Activated naive CD4-positive, alpha-beta T cell treated with anti-CD3 and anti-CD28 coated beads, Interleukin-2, amount 50 U/mL, for 24 hours (primary cell): Measurements from ENCODE around the gene RBSN.
"Not testable (repeated sequence)": the region's sequence is repeated elsewhere in the genome, so short reads cannot be mapped to it uniquely, and the experiment has no call there.

Experiments used
- H3K27ac Mint-ChIP-seq: one replicate; pipeline ENCODE4 v1.8.0; 2021; ENCODE audit warnings: mild to moderate bottlenecking, mixed read lengths
- H3K27me3 Mint-ChIP-seq: one replicate; pipeline ENCODE4 v1.8.0; 2021; ENCODE audit warnings: mixed read lengths
- H3K36me3 Mint-ChIP-seq: one replicate; pipeline ENCODE4 v1.8.0; 2021; ENCODE audit warnings: mixed read lengths
- H3K4me1 Mint-ChIP-seq: one replicate; pipeline ENCODE4 v1.8.0; 2021; ENCODE audit warnings: mixed read lengths
- H3K4me3 Mint-ChIP-seq: one replicate; pipeline ENCODE4 v1.8.0; 2021; ENCODE audit warnings: mild to moderate bottlenecking, mixed read lengths
- H3K9me3 Mint-ChIP-seq: one replicate; pipeline ENCODE4 v1.8.0; 2021; ENCODE audit warnings: mixed read lengths

Gene RBSN

GRCh38 chr3:15098503-15099363 is at the start of gene RBSN:
Gene RBSN (minus strand): TSS chr3:15099148. CDS start chr3:15096120, 3,028 bp downstream.
- H3K27me3 Mint-ChIP-seq: no peaks in the 10 kb centered on the region
- H3K4me1 Mint-ChIP-seq: peaks cover 19% of the 10 kb centered on the region
- H3K27ac Mint-ChIP-seq: peak within 1 kb of the TSS; percentile 97
- no peaks in the 10 kb centered on the region for H3K9me3 Mint-ChIP-seq
- peaks cover 2% of the 10 kb centered on the region for H3K36me3 Mint-ChIP-seq
- H3K4me3 Mint-ChIP-seq: peak within 1 kb of the TSS; percentile 97

DNA sequence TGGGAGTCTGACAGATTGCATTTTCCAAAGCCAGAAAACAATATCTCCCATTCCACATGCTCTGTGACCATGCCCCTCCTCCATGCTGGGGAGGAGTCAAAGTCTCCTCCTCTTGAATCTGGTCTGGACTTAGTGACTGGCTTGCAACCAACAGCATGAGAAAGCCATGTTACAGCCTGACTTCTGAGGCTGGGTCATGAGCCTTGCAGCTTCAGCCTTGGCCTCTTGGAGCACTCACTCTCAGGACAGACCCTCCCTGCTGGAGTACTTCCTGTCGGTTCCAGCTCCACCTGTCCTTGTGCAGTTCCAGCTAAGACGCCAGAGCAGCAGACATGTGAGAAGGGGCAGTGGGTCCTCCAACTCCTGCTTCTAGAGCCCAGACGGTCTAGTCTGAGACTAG is 49.7 kb upstream of the RBSN start:
- H3K9me3 Mint-ChIP-seq: no peaks in the 10 kb centered on the region
- H3K36me3 Mint-ChIP-seq: no peaks in the 10 kb centered on the region
- peaks cover 15% of the 10 kb centered on the region for H3K27me3 Mint-ChIP-seq
- H3K4me3 Mint-ChIP-seq: no peak overlapping the region
- H3K4me1 Mint-ChIP-seq: no peaks in the 10 kb centered on the region
- H3K27ac Mint-ChIP-seq: no peak overlapping the region

DNA sequence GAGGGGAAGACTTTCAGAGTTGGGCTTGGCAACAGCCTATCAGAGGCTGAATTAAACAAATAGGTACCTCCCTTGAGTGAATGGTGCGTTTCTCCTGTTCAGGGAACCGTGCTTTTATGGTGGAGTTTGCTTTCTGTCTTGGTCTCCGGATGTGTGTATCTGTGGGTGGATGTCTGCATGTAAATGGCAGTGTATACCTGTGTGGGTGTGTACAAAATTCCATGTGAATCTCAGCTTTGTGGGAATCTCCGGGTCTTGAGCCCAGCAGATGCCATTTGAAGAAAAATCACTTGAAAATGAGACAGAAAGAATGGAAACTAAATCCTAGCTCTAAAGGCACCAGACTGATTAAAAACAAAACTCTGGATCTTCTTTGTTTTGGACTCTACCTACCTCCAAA is 37.9 kb upstream of the RBSN start:
- H3K4me3 Mint-ChIP-seq, H3K9me3 Mint-ChIP-seq, H3K27ac Mint-ChIP-seq, H3K27me3 Mint-ChIP-seq, H3K4me1 Mint-ChIP-seq, H3K36me3 Mint-ChIP-seq: not testable (repeated sequence)

DNA sequence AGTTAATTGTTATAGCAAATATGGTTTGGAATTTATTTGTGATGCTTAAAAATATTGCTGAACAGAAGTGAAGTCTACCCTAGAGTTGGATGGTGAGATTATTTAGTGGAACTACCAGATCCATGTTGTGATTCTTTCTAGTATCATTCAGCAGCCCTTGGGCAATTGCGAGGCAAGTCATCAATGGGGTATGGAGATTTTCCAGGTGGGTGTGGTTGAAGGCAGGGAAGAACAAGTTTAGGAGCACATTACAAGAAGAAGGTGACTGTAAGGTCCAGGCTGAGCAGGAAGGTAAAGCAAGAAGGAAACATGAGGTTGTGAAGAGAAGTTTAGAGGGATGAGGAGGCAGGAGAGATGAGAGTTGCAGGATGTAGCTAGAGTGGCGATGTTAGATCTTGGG is 36.0 kb upstream of the RBSN start:
- H3K4me1 Mint-ChIP-seq, H3K9me3 Mint-ChIP-seq, H3K27me3 Mint-ChIP-seq, H3K27ac Mint-ChIP-seq, H3K4me3 Mint-ChIP-seq, H3K36me3 Mint-ChIP-seq: not testable (repeated sequence)

GRCh38 chr3:15128403-15128802 is 29.5 kb upstream of the RBSN start:
- H3K36me3 Mint-ChIP-seq: not testable (repeated sequence)

DNA sequence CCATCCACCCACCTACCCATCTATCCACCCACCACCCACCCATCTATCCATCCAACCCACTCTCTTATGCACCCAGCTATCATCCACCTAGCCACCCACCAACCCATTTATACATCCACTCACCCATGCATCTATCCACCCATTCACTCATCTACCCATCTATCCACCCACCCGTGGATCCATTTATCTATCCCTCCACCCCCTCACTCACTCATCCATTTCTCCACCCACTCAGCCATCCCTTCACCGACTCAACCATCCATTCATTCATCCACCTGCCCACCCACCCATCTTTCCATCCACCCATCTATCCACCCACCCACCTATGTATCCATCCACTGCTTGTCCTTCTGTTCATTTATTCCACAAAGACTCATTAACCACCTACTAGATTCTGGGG is 28.0 kb upstream of the RBSN start:
- not testable (repeated sequence) for H3K9me3 Mint-ChIP-seq, H3K27me3 Mint-ChIP-seq, H3K27ac Mint-ChIP-seq, H3K4me3 Mint-ChIP-seq, H3K4me1 Mint-ChIP-seq, H3K36me3 Mint-ChIP-seq

More at GRCh38 chr3:15128403-15128802, 29.5 kb upstream of the RBSN start:
- not testable (repeated sequence) for H3K27ac Mint-ChIP-seq, H3K4me1 Mint-ChIP-seq, H3K9me3 Mint-ChIP-seq, H3K4me3 Mint-ChIP-seq, H3K27me3 Mint-ChIP-seq

DNA sequence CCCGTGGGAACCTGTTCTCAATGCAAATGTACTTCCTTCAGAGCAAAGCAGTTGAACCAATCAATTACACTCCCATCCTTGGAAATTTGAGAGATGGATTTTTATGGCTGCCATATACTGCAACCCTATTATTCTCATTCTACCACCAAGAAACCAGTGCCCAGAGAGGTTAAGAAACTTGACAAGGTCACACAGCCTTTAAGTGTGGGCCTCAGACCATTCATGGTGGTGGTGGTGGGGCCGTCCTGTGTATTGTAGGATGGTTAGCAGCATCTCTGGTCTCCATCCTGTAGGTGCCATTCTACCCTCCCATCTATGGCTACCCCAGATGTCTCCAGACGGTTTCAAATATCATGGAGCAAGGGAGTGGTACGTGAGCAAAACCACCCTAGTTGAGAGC is 23.4 kb upstream of the RBSN start:
- no peaks in the 10 kb centered on the region for H3K9me3 Mint-ChIP-seq
- H3K36me3 Mint-ChIP-seq: no peaks in the 10 kb centered on the region
- no peak overlapping the region for H3K4me3 Mint-ChIP-seq
- no peaks in the 10 kb centered on the region for H3K4me1 Mint-ChIP-seq
- no peak overlapping the region for H3K27ac Mint-ChIP-seq
- peaks cover 2% of the 10 kb centered on the region for H3K27me3 Mint-ChIP-seq

- no peaks in the 10 kb centered on the region for H3K36me3 Mint-ChIP-seq
- no peaks in the 10 kb centered on the region for H3K9me3 Mint-ChIP-seq
- H3K27me3 Mint-ChIP-seq: peaks cover 2% of the 10 kb centered on the region
- no peak overlapping the region for H3K4me3 Mint-ChIP-seq
- H3K27ac Mint-ChIP-seq: no peak overlapping the region
- H3K4me1 Mint-ChIP-seq: no peaks in the 10 kb centered on the region
These were observed 23.0 kb upstream of the RBSN start for GRCh38 chr3:15121936-15122335.

- no peaks in the 10 kb centered on the region for H3K4me1 Mint-ChIP-seq
- H3K36me3 Mint-ChIP-seq: no peaks in the 10 kb centered on the region
- H3K9me3 Mint-ChIP-seq: no peaks in the 10 kb centered on the region
- H3K4me3 Mint-ChIP-seq: no peak overlapping the region
- peaks cover 2% of the 10 kb centered on the region for H3K27me3 Mint-ChIP-seq
- H3K27ac Mint-ChIP-seq: no peak overlapping the region
These were observed 22.0 kb upstream of the RBSN start for GRCh38 chr3:15120986-15121385.

DNA sequence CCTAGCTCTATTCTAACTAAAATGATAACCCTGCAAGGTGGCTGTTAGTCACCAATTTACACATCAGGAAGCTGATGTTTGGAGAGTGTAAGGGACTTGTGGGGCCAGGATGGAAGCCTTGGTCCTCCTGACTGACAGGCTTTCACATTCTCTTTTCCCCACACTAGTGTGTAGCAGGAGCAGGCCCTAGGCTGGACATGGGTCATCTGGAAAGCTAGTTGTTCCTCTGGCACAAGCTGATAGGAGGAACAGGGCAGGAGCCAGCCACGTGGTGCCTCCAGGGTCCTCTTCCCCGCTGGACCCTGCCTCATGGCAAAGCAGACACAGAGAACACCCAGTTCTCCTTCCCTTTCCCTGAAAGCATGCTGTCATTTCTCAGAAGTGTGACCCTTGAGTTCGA is 18.1 kb upstream of the RBSN start:
- no peak overlapping the region for H3K4me3 Mint-ChIP-seq
- H3K4me1 Mint-ChIP-seq: no peaks in the 10 kb centered on the region
- no peaks in the 10 kb centered on the region for H3K9me3 Mint-ChIP-seq

DNA sequence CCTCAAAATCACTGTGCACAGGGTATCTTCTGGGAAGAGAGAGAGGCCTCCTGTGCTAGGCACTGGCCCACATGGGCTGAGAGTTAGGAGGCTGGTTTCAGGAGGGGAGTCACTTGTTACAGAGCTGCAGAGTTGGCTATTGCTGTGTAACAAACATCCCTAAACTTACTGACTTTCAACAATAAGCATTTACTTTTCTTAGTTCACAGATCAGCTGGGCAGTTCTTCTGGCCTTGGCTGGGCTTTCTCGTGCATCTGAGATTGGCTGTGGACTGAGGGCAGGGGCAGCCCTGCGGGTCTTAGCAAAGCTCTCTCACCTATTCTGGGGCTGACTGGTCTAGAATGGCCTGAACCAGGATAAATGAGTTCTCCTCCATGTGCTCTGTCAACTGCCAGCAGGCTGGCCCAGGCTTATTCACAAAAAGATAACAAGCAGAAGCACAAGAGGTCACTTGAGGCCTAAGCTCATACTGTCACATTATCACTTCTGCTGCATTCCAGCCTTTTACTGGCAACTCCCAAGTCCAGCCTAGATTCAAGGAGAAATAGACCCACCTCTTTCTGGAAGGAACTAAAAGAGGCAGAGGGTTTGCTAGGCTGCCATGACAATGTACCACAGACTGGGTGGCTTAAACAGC is 17.2 kb upstream of the RBSN start:
- H3K27ac Mint-ChIP-seq: no peak overlapping the region
- no peak overlapping the region for H3K4me3 Mint-ChIP-seq
- H3K9me3 Mint-ChIP-seq: no peaks in the 10 kb centered on the region
- H3K27me3 Mint-ChIP-seq: peaks cover 2% of the 10 kb centered on the region
- H3K4me1 Mint-ChIP-seq: no peaks in the 10 kb centered on the region
- no peaks in the 10 kb centered on the region for H3K36me3 Mint-ChIP-seq

More for the DNA sequence above, 18.1 kb upstream of the RBSN start:
- no peak overlapping the region for H3K27ac Mint-ChIP-seq
- peaks cover 2% of the 10 kb centered on the region for H3K27me3 Mint-ChIP-seq
- H3K36me3 Mint-ChIP-seq: no peaks in the 10 kb centered on the region

GRCh38 chr3:15114466-15115358 is 15.8 kb upstream of the RBSN start:
- H3K36me3 Mint-ChIP-seq: no peaks in the 10 kb centered on the region
- H3K27ac Mint-ChIP-seq: no peak overlapping the region
- H3K27me3 Mint-ChIP-seq: peaks cover 2% of the 10 kb centered on the region
- H3K9me3 Mint-ChIP-seq: no peaks in the 10 kb centered on the region
- H3K4me3 Mint-ChIP-seq: no peak overlapping the region
- H3K4me1 Mint-ChIP-seq: no peaks in the 10 kb centered on the region

- no peaks in the 10 kb centered on the region for H3K27me3 Mint-ChIP-seq
- no peaks in the 10 kb centered on the region for H3K36me3 Mint-ChIP-seq
- H3K4me1 Mint-ChIP-seq: no peaks in the 10 kb centered on the region
- H3K9me3 Mint-ChIP-seq: no peaks in the 10 kb centered on the region
- no peak overlapping the region for H3K4me3 Mint-ChIP-seq
- no peak overlapping the region for H3K27ac Mint-ChIP-seq
These were observed 14.9 kb upstream of the RBSN start for GRCh38 chr3:15113884-15114283.

GRCh38 chr3:15113471-15113870 is 14.5 kb upstream of the RBSN start:
- no peaks in the 10 kb centered on the region for H3K4me1 Mint-ChIP-seq
- no peaks in the 10 kb centered on the region for H3K9me3 Mint-ChIP-seq
- no peaks in the 10 kb centered on the region for H3K27me3 Mint-ChIP-seq
- no peak overlapping the region for H3K27ac Mint-ChIP-seq
- no peaks in the 10 kb centered on the region for H3K36me3 Mint-ChIP-seq
- no peak overlapping the region for H3K4me3 Mint-ChIP-seq

DNA sequence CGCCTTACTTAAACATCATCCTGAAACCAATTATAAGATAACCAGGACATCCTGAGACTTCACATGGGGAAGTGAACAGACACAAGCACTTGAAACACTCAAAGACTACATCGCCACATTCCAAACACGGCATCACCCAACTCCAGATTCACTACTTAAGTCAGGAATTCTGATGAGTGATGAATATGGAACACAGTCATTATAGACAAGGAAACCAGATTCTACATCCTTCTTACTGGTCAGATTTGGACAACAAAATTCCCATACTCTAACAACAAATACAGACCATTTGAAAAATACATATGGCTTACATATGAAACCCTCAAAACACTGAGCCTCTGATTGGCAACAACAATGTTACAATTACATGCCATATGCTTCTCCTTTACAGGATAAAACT is 13.1 kb upstream of the RBSN start:
- peaks cover 11% of the 10 kb centered on the region for H3K4me1 Mint-ChIP-seq
- no peak overlapping the region for H3K4me3 Mint-ChIP-seq
- no peaks in the 10 kb centered on the region for H3K27me3 Mint-ChIP-seq
- H3K27ac Mint-ChIP-seq: no peak overlapping the region
- H3K36me3 Mint-ChIP-seq: no peaks in the 10 kb centered on the region
- H3K9me3 Mint-ChIP-seq: no peaks in the 10 kb centered on the region

DNA sequence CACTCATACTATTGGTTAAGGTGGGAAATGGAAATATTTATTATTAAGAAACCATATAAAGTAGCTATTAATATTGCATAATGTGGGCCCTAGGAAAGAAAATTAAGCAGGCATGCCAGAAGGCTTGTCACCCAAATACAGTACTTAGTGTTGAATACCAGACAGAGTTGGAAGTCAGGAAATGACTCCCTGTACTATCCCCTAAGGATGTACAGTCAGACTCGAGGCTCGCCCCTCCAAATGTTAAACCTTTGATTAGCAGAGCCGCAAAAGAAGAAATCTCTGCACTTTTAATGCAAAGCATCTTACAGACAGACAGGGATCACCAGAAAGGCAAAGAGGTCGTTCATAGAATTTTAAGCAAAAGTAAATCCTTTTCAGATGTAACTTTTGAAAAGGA is 11.3 kb upstream of the RBSN start:
- Mint-ChIP-seq H3K27me3 (no peaks in the 10 kb centered on the region), H3K4me1 (peaks cover 11% of the 10 kb centered on the region), H3K27ac (peak overlapping the region; percentile 64), H3K4me3 (no peak overlapping the region), H3K9me3 (no peaks in the 10 kb centered on the region), H3K36me3 (no peaks in the 10 kb centered on the region)
